DND-41 (cell line): Measurements from ENCODE around the gene WFDC5.

ENCODE experiments used
- CTCF ChIP-seq: IDR thresholded peaks from 2 replicates; pipeline ENCODE4 v1.5.1; 2012; ENCODE audit warnings: borderline replicate concordance, low read length, moderate library complexity, mild to moderate bottlenecking; ENCODE audit not compliant: poor library complexity, severe bottlenecking; ENCODE audit errors: extremely low read depth
- EZH2 ChIP-seq: IDR thresholded peaks from 3 replicates; pipeline ENCODE4 v1.6.1; 2012; ENCODE audit warnings: borderline replicate concordance, low read depth, mild to moderate bottlenecking, moderate library complexity, low read length, inconsistent platforms; ENCODE audit not compliant: severe bottlenecking

GRCh38 chr20:45085289-45085688 lies 29.7 kb downstream of the WFDC5 start:
- TF ChIP-seq CTCF (no peak), EZH2 (no peak)
